NT2/D1 (cell line): ENCODE data around the gene RIPPLY1.

Source experiments
- SUZ12 ChIP-seq: IDR thresholded peaks from 2 replicates; pipeline ENCODE4 v1.6.1; 2011; ENCODE audit not compliant: insufficient read length, insufficient read depth; ENCODE audit errors: extremely low read depth
- YY1 ChIP-seq: IDR thresholded peaks from 2 replicates; pipeline ENCODE4 v1.6.1; 2011; ENCODE audit not compliant: insufficient read length, insufficient read depth
- ZNF274 ChIP-seq: IDR thresholded peaks from 2 replicates; pipeline ENCODE4 v1.6.1; 2011; ENCODE audit warnings: mild to moderate bottlenecking, low read depth, low read length

DNA sequence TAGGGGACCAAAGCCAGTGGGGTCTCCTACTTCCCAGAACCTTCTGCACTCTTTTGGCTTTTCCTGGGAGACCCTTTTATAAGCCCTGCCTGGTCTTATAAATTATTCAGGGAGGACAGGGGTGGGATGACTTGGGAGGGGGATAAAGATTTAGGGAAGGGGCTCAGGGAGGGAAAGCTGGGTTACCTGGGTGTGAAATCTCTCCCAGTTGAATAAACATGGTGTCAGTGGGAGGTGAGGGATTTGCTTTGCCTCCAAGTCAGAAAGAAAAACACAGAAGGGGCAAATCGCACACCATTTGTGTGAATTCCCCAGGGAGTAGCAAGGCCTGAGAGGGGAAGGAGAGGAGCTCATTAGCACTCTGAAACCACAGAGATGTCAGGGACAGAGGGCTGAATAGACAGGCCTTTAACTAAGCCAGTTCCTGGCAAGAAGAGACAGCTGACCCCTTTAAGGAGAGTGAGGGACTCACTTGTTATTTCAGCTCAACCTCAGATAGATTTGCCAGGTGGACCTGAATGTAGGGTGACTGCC lies at the start of gene RIPPLY1:
- no peak for TF ChIP-seq YY1
- no peak for TF ChIP-seq SUZ12
- TF ChIP-seq ZNF274 = no peak
